NCI-H446 treated with DMSO at 0.1 percent for 48 hours (cell line): ENCODE measurements around the gene TBC1D10B.
"Not testable (repeated sequence)": the region's sequence is repeated elsewhere in the genome, so short reads cannot be mapped to it uniquely, and the experiment has no call there.

Experiments used
- DNase-seq: peaks from one replicate; lab custom pipeline; 2025; lab: John Stamatoyannopoulos, UW

TBC1D10B gene

GRCh38 chr16:30397056-30397455 is 26.8 kb upstream of the TBC1D10B start:
- DNase-seq, result no peak

- not testable (repeated sequence) for DNase-seq
These were observed 26.3 kb upstream of the TBC1D10B start for GRCh38 chr16:30396627-30397026.

DNA sequence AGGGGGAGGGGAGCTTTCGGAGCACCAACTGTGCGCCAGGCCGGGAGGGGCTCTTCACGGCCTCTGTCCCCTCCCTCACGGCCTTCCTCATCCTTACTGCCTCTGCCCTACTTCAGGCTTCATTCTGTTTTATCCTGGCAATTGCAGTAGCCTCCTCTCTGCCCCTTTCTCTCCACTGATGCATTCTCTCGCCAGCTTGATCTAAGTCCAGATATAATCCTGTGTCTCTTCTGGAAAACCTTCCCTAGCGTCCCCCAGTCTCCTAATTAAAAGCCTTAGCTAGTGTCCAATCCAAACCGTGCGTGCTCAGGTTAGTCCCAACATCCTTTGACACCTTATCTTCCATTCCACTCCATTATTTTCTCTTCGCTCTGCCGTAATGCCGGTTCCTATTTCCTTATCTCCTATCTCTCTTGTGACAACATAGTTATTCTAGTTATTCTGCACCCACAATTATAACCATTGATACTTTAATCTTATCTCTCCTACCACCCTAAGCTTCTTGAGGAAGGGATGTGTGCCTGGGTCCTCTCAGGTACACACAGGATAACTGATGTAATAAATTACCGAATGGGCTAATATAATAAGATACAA is 25.8 kb upstream of the TBC1D10B start:
- no peak for DNase-seq

GRCh38 chr16:30395155-30395991 is 25.1 kb upstream of the TBC1D10B start, which contains the start of gene ZNF48:
TSS of gene ZNF48 (plus strand) at chr16:30395420. CDS start at chr16:30395795, 375 bp downstream.
- peak; percentile 69 for DNase-seq

- DNase-seq, result no peak
These were observed 24.4 kb upstream of the TBC1D10B start for GRCh38 chr16:30394592-30395154.

DNA sequence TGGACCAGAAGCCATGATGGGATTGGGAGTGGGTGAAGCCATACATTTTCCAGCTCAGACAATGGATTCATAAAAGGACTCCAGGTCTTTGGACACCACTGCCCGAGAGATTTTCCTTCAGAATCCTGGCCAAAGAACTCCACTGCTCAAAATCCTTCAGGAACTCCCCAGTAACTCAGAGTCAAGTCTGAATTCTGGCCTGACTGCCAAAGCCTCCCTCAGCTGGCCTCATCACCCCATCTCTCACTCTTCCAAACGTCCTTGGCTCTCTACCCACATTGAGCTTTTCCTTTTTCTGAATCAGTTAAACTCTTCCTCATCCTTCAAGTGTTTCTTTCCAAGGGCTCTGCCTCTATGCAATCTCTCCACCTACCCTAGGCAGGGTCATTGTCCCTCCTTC is 13.2 kb upstream of the TBC1D10B start:
- no peak for DNase-seq

DNA sequence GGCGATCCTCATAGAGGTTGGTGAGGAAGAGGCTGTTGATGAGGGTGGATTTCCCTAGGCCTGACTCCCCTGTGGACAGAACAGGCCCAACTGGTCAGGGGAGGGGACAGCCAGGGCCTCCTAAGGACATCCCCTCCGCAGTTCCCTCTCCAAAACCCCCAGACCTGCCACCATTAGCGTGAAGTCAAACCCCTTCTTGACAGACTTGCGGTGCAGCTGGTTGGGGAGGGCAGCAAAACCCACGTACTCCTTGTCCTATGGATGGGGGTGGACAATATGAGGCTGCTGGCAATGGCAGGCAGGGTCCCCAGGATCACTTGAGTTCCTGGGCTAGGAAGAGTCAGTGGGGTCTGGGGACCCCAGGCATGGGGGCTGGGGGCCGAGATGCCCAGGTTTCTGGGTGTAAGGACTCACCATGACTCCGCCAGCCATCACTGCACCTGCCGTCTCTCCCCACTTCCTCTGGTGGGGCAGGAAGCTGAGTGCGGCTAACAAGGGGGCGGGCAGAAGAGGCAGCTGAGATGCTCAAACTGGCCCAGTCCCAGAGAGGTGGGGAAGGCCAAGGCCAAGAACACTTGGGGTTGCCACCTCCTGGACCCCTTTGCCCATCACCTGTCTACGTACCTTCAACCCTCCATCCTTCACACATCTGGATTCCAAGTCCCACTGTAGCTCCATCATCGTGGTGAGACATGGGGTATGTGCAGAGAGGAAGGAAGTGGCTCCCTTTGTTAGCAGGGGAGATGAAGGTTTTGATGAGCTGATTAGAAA is 12.0 kb upstream of the TBC1D10B start, which contains the start of gene SEPTIN1:
Gene SEPTIN1 (minus strand): TSS at position 451 of the 771 bp plus-strand sequence. CDS start 19 bp downstream, at position 432.
- no peak for DNase-seq

DNA sequence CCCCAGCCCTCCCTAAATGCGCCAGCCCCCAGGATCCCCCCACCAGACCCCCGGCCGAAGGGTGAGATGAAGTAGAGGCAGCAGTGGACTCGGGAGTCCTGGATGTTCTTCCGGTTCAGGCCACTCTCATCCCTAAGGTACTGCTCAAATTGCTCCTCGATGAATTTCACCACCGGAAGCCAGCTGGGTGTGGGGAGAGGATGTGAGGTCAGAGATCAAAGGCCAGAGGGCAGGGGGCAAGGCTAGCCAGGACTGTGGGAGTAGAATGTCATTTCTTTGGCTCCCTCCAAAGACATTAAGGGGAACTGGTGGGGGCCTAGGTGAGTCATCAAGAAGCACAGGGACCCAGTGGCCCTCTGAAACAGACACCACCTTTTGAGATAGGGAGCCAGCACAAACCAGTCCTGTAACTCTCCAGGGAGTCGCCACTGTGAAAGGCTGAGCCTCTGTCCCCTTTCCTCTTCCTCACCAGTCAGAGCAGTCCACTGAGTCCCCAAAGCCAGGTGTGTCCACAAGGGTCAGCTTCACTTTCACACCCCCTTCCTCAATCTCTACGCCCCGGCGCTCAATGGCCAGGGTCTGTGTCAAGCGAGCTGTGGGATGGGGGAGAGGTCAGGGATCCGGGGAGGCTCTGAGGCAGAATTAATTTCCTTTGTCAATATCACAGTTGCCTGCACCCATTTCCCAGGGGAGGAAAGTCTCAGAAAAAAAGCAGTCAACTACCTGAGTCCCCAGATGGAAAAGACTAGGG is 11.2 kb upstream of the TBC1D10B start:
- DNase-seq, result no peak

DNA sequence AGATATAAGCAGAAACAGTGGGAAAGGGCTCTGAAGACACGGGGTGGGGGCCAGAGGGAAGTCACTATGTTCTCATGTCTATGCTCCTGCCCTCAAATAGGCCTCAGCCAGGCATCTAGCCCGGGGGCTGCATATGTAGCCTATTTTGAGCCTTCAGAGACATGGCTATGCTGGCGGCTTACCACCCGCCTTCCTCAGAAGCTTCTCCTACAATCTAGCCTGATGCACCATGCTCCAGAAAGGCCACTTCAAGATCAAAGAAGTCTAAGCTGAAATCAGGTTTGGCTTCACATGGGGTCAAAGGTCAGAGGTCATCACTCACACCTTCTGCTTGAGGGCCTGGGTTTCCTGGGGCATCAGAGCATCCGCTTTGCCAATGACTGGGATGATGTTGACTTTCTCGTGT is 10.5 kb upstream of the TBC1D10B start:
- DNase-seq, result no peak

DNA sequence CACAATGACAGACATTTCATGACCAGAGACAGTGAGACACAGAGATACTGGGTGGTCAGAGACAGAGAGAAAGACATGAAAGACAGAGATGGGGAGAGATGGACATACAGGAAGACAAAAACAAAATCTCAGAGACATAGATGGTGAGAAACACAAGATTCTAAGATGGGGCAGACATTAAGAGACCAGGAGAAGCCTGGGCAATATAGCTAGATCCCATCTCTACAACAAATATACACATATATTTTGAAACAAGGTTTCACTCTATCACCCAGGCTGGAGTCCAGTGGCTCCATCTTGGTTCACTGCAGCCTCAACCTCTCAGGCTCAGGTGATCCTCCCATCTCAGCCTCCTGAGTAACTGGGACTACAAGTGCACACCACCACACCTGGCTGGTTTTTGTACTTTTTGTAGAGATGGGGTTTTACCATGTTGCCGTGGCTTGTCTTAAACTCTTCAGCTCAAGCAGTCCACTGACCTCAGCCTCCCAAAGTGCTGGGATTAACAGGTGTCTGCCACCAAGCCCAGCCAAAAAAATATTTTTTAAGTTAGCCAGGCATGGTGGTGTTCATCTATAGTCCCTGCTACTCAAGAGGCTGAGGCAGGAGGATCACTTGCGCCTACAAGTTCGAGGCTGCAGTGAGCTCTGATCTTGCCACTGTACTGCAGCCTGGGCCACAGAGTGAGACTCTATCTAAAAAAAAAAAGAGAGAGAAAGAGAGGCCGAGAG is 9.9 kb upstream of the TBC1D10B start:
- no peak for DNase-seq

DNA sequence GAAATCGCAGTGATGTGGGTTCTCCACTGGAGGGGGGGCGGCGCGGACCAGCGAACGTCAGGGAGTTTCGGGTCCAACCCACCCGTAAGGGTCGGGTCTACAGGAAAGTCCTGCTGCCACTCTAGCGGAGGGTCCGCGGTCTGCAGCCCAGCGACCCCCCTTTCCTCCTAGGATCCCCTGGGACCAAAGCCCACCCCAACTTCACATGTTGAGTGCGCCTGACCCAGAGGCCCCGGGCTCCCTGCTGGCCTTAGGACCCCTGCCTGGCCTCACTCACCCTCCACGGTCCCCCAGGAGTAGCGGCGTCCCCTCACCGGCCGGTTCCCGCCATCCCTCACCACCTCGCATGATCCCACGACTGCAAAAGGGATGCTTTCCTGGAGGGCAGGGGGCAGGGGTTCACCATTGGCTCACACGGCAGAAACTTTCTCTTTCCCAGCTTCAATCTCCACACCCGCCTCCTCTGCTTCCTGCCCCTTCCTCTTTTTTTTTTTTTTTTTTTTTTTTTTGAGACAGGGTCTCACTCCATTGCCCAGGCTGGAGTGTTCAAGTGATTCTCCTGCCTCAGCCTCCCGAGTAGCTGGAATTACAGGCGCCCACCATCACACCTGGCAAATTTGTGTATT is 9.0 kb upstream of the TBC1D10B start:
- no peak for DNase-seq

GRCh38 chr16:30378236-30379157 is 8.2 kb upstream of the TBC1D10B start:
- peak; percentile 92 for DNase-seq

GRCh38 chr16:30377812-30378235 is 7.5 kb upstream of the TBC1D10B start:
- peak; percentile 68 for DNase-seq

DNA sequence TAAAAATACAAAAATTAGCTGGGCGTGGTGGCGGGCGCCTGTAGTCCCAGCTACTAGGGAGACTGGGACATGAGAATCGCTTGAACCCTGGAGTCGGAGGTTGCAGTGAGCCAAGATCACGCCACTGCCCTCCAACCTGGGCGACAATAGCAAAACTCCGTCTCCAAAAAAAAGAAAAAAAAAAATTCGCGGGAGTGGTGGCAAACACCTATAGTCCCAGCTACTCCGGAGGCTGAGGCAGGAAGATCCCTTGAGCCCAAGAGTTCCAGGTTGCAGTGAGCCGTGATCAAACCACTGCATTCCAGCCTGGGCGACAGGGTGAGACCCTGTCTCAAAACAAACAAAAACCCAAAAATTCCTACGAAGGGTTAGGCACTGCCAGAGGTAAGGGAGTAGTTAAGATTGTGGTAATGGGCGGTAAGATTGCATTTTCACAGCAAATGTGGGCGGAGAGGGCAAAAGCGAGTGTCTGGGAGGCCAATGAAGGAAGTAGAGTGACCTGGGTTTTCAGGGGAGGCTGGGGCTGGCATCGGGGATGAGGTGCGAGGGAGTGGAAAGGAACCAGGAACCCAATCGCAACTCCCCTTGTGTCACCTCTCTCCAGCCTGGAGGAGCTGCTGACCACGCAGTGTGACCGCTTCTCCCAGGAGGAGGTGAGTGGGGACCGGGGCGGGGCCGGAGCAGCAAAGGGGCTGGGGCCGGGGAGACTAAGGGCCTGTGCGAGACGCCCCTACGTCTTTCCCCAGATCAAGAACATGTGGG is 6.9 kb upstream of the TBC1D10B start:
- DNase-seq, result no peak

GRCh38 chr16:30376461-30376902 is 6.2 kb upstream of the TBC1D10B start:
- DNase-seq, result no peak

DNA sequence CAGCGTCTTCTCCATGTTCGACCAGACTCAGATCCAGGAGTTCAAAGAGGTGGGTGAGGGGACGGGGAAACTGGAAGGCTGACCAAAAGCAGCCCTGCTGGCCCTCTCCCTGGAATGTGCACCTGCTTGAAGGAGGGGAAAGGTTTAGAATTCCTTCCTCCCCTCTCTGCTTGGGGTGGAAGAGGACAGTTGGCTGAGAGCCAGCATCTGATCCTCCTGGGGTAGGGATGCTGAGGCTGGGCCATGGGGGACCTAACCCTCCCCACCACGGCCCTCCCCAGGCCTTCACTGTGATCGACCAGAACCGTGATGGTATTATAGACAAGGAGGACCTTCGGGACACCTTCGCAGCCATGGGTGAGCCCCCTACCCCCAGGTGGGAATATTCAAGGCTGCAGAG is 5.6 kb upstream of the TBC1D10B start:
- no peak for DNase-seq

DNA sequence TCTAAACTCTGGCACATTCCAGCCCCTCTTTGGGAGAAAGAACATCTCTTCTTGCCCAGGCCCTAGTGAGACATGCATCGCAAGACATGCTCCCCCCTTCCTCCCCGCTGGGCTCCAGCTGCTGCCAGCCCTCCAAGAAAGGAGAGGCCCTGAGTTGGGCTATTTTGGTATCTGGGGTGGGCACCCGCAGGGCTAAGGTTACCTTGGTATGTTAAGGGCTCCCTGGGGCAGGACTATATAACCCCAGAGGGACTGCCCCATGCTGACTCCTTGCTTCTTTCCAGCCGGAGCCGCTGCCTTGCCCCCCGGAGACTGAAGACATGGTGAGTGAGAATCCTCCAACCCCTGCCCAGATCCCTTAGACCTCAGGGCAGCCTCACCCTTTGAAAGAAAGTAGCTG is 4.2 kb upstream of the TBC1D10B start, which contains the start of gene MYL11:
Gene MYL11 (plus strand): TSS at position 265 of the 400 bp plus-strand sequence. CDS start 56 bp downstream, at position 321.
- no peak for DNase-seq

- DNase-seq, result no peak
These were observed 2.4 kb upstream of the TBC1D10B start for GRCh38 chr16:30372725-30373124.
